Activated CD8-positive, alpha-beta memory T cell treated with anti-CD3 and anti-CD28 coated beads, Interleukin-2, amount 10 ng/mL, durations not matched to agents 7 days and 5 days (primary cell): ENCODE data around the gene SEMA6A. TPM values are rescaled to one million over a fixed set of nuclear protein-coding genes. Genes with fewer than 3 reads are reported as not detected.

ENCODE experiments used
- ATAC-seq: fragments of 150-1000 bp; cut with Tn5 transposase; one replicate; pipeline ENCODE4 v1.10.0; 2021; ENCODE audit warnings: moderate library complexity
- CTCF ChIA-PET: fragments of 350-600 bp; sonication (Branson Sonifier 250); formaldehyde crosslinking; loops from one replicate; lab custom pipeline; 2021; ENCODE audit warnings: antibody characterized with exemption; lab: Charles Lee
- DNase-seq: peaks from one replicate; pipeline ENCODE4 v3.0.0-alpha.2; 2020
- H3K27ac Mint-ChIP-seq: one replicate; pipeline ENCODE4 v1.8.0; 2021; ENCODE audit warnings: mild to moderate bottlenecking, mixed read lengths
- H3K27me3 Mint-ChIP-seq: one replicate; pipeline ENCODE4 v1.8.0; 2021; ENCODE audit warnings: mixed read lengths
- H3K36me3 Mint-ChIP-seq: one replicate; pipeline ENCODE4 v1.8.0; 2021; ENCODE audit warnings: mild to moderate bottlenecking, mixed read lengths
- H3K4me1 Mint-ChIP-seq: one replicate; pipeline ENCODE4 v1.8.0; 2021; ENCODE audit warnings: mixed read lengths
- H3K4me3 Mint-ChIP-seq: one replicate; pipeline ENCODE4 v1.8.0; 2021; ENCODE audit warnings: mild to moderate bottlenecking, moderate library complexity, mixed read lengths
- H3K9me3 Mint-ChIP-seq: one replicate; pipeline ENCODE4 v1.8.0; 2022; ENCODE audit warnings: low read depth, mixed read lengths
- total RNA-seq, 2 experiments: library from RNA; stranded (reverse); gene quantifications; one replicate each; pipeline ENCODE4 v1.2.3, GENCODE V29; 2021

The SEMA6A gene
- total RNA-seq, 2 experiments from 2014 or later = 0.40 TPM; not detected in 1

DNA sequence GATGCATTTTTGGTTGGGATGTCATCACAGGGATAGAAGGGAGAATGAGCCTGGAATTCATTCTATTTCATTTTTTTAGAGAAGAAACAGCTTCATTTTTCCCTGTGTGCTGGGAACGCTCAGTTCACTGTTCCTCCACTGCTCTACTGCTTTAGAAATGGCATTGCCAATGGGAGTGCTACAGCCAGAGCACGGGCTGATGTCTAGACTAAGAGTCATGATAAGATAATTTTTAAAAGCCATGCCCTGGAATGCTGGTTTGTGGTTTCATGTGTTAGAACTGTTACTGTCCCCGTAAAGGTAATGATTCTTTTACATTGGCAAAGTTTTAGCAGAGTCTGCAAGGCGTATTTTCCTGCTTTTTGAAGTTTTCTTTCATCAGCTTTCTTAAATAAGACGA is 119.6 kb downstream of the SEMA6A start:
- Mint-ChIP-seq H3K4me1 (peaks cover 9% of the 10 kb centered on the region), H3K9me3 (no peaks in the 10 kb centered on the region), H3K36me3 (no peaks in the 10 kb centered on the region), H3K4me3 (no peak overlapping the region), H3K27me3 (peaks cover 11% of the 10 kb centered on the region), H3K27ac (no peak overlapping the region)
- CTCF ChIA-PET = no interaction called here
- DNase-seq (no peak), ATAC-seq (no peak)

DNA sequence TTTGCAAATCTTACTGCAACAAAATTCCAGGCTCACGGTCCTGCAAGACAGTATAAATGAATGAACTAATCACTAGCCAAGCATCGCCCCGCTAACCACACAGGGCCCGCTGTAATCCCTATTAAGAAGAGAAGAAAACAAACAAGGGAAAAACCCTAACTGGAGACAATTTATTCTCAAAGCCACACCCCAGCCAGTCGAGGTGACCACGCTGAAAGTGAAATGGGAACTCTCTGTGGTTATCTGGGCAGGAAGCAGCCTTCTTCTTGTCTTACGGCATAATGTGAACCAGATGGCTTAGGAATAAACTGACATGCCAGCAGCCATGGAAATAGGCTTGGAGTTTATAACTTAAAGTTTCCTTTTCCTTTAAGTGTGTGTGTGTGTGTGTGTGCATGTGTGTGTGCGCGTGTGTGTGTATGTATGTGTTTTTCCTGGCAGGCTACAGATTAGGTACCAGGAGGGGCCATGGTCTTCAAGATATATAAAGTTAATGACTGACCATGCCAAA is 120.2 kb downstream of the SEMA6A start:
- CTCF ChIA-PET = no interaction called here
- Mint-ChIP-seq H3K4me1 (peaks cover 9% of the 10 kb centered on the region), H3K36me3 (no peaks in the 10 kb centered on the region), H3K27ac (no peak overlapping the region), H3K27me3 (peaks cover 11% of the 10 kb centered on the region), H3K9me3 (no peaks in the 10 kb centered on the region), H3K4me3 (no peak overlapping the region)
- DNase-seq (peak; percentile 55), ATAC-seq (no peak)

DNA sequence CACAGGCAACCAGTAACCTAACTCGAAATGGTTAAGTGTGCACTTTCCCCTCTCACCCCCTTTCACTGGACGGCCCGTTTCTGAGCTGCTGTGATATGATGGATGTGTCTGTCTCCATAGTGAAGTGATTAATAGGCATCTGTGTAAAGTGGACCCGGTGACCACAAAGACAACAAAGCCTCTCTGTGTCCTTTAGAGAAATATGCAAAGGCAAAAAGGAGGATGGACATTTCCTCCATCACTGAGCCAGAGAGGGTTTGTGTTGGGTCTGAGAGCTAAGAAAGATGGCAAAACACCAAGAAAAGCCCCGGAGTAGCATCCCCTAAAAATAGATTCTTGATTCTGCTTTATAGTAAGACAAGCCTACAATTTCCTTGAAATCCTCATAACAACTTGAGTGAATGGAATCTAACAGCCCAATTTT is 120.6 kb downstream of the SEMA6A start:
- peaks cover 11% of the 10 kb centered on the region for H3K27me3 Mint-ChIP-seq
- CTCF ChIA-PET = no interaction called here
- H3K9me3 Mint-ChIP-seq = no peaks in the 10 kb centered on the region
- no peak overlapping the region for H3K4me3 Mint-ChIP-seq
- H3K36me3 Mint-ChIP-seq = no peaks in the 10 kb centered on the region
- H3K27ac Mint-ChIP-seq = no peak overlapping the region
- peaks cover 9% of the 10 kb centered on the region for H3K4me1 Mint-ChIP-seq
- no peak for DNase-seq
- no peak for ATAC-seq

DNA sequence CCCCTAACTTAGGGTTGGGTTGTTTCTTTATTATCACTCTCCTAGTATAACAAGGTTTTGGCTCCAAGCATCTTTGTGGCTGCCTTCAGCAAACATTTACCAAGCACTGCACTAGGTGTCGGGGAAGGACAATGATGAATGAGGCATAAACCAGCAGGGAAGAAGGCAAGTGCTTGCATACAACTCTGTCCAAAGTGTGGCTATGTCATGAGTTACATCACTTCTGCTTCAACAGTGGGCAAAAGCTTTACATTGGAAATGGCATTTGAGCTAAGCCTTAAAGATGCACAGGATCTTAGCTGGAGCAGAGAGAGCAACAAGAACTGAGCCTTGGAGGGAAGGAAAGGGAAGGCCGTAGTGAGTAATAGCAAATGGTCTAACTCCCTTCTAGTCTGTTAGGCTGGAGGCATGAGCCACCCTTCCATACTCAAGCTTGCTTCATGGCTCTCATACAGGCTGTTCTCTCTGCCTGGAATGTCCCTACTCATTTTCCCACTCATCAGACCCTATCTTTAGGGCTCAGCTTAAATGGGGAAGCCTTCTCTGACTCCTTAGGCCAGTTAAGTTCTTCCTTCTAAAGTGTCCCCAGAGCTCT is 121.8 kb downstream of the SEMA6A start:
- no peaks in the 10 kb centered on the region for H3K9me3 Mint-ChIP-seq
- no peak for DNase-seq
- H3K4me3 Mint-ChIP-seq = no peak overlapping the region
- CTCF ChIA-PET = no interaction called here
- peaks cover 9% of the 10 kb centered on the region for H3K4me1 Mint-ChIP-seq
- peaks cover 8% of the 10 kb centered on the region for H3K27me3 Mint-ChIP-seq
- no peaks in the 10 kb centered on the region for H3K36me3 Mint-ChIP-seq
- ATAC-seq = no peak
- no peak overlapping the region for H3K27ac Mint-ChIP-seq

DNA sequence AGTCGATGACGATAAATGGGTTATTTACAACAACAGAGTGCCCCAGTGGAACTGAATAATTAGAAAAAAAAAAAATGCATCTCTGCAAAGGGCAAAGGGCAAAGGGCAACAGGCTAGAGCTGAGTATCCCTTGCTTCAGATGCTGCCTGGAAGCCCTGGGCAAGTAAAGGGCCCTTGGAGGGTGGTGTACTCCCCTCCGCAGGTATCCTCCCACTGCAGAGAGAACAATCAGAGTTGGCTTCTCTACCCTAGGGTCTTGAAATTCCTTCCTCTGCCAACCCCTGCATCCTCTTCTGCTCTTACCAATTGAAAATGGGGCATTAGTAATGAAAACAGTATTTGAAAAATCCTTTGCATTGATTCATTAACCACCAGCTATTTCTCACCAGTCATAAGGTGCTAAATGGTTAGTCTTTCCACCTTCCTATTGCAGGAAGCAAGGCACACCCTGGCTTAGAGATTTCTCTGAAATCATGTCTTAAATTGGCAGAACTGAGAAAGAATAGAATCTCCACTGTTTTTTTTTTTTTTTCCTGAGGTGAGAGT is 122.6 kb downstream of the SEMA6A start:
- CTCF ChIA-PET = no interaction called here
- H3K27ac Mint-ChIP-seq = no peak overlapping the region
- ATAC-seq (no peak), DNase-seq (no peak)
- peaks cover 8% of the 10 kb centered on the region for H3K27me3 Mint-ChIP-seq
- H3K9me3 Mint-ChIP-seq = no peaks in the 10 kb centered on the region
- no peak overlapping the region for H3K4me3 Mint-ChIP-seq
- no peaks in the 10 kb centered on the region for H3K36me3 Mint-ChIP-seq
- H3K4me1 Mint-ChIP-seq = peaks cover 9% of the 10 kb centered on the region

DNA sequence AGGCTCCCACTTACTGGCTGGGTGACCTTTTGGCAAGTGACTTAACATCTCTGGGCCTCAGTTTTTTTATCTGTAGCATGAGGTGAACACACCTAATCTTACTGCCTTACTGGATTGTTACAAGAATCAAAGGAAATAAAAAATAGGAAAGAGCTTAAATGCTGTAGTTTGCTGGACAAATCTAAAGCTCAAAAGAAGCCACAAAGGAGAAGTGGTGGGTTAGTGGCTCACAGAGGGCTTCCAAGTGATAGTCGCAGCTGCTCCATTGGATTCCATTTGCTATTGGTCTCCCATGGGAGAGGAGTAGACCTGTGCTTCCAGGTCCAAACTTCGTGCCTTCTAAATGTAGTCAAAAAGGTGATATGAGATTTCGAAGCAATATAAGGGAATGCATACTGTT is 123.6 kb downstream of the SEMA6A start:
- H3K4me1 Mint-ChIP-seq = peaks cover 9% of the 10 kb centered on the region
- no peak overlapping the region for H3K27ac Mint-ChIP-seq
- CTCF ChIA-PET = interaction anchor here (1.1 kb wide), 1 partner anchor 10 kb away, joined by 3 read pairs; no protein-coding TSS in a partner anchor
- ATAC-seq (no peak), DNase-seq (no peak)
- H3K9me3 Mint-ChIP-seq = no peaks in the 10 kb centered on the region
- H3K4me3 Mint-ChIP-seq = no peak overlapping the region
- H3K27me3 Mint-ChIP-seq = peaks cover 8% of the 10 kb centered on the region
- no peaks in the 10 kb centered on the region for H3K36me3 Mint-ChIP-seq

DNA sequence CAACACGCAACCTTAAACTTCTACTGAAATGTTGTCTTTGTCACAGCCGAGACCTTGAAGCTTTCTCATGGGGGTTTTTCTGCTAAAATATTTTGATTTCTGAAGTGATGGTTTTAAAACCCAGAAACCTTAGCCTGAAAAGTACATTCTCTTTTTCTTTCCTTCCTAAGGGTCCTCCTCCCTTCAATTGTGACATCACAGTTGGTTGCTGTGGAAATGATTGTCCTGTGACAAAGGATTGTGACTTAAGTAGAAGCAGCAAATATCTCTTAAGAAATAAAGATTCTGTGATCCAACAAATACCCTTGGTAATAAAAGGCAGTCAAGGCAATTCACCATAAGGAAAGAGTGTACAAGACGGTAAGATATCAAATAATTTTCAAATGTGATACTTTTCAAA is 125.2 kb downstream of the SEMA6A start:
- Mint-ChIP-seq H3K4me1 (peaks cover 6% of the 10 kb centered on the region), H3K27ac (no peak overlapping the region), H3K4me3 (no peak overlapping the region), H3K9me3 (no peaks in the 10 kb centered on the region), H3K36me3 (no peaks in the 10 kb centered on the region), H3K27me3 (peaks cover 5% of the 10 kb centered on the region)
- ATAC-seq (no peak), DNase-seq (no peak)
- CTCF ChIA-PET = no interaction called here

DNA sequence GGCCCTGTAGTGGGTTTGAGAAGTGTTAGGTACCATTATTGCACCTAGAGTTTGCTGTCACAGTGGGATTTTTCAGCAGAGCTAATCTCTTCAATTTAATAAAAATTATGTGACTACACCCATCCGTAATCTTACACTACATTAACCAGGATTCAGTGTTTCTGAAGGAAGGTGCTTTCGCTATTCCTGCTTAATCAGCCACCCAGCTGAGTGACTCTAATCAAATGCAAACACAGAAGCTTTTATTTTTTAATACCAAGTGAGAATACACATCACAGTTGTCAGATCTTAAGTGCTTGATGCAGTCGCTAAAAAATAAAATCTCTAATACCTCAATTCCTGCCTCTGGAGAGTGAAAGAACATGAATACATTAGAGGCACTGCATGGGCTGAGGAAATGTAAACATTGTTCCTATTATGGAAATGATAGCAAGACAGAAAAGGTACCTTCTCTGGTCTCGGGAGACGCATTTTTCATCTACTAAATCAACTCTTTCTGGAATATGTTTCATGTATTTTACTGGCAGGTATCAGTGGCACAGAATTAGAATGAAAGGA is 125.7 kb downstream of the SEMA6A start:
- Mint-ChIP-seq H3K4me1 (peaks cover 1% of the 10 kb centered on the region), H3K36me3 (no peaks in the 10 kb centered on the region), H3K4me3 (no peak overlapping the region), H3K27ac (no peak overlapping the region), H3K27me3 (peaks cover under 1% of the 10 kb centered on the region), H3K9me3 (no peaks in the 10 kb centered on the region)
- CTCF ChIA-PET = no interaction called here
- DNase-seq = no peak
- no peak for ATAC-seq

DNA sequence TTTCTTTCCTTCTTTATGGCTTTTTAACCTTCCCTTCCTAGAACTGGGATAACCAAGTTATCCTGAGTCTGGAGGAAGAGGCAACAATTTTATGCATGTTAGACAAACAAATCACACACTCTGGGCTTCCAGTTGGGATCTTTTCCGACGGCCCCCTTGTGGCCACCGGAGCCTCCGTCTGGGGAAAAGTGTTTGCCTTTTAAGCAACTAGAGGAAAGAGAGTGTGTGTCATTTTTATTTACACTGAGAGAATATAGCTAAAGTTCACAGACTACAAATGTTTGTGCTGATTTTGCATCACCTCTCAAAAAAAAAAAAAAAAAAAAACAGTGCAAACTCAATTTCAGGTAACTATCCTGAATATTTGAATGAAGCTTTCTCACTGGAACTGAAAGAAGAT is 126.2 kb downstream of the SEMA6A start:
- Mint-ChIP-seq H3K4me1 (no peaks in the 10 kb centered on the region), H3K27me3 (no peaks in the 10 kb centered on the region), H3K4me3 (no peak overlapping the region), H3K9me3 (no peaks in the 10 kb centered on the region), H3K36me3 (no peaks in the 10 kb centered on the region), H3K27ac (no peak overlapping the region)
- no peak for DNase-seq
- CTCF ChIA-PET = no interaction called here
- ATAC-seq = no peak

DNA sequence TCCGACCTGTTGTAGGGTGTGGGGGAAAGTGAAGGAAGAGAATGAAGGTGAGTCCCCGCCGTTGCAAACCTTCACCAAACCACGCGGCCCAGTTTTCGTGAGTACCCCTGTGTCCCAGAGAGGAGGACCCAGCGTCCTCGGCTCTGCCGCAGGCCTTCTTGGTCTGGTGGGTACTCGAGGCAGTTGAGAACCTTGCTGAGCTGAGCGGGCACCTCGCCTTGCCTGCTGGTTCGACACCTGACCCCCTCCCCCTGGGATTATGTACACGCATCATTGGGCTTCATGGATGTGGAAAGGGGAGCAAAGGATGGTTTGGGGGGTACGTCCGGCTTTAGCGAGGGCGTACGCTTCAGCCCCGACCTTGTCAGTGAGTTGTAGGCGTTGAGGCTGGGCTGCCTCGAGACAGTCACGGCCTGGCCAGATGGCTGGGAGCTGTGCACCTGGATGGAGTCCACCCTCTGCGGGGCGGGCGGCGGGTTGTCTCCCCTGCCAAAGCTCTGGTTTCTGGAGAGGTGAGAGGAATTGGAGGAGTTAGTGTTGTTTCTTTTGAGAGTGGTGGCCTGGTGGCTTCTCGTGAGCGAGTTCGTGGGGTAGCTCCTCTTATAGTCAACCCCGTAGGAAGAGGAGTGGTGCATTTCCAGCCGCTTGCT is 128.1 kb downstream of the SEMA6A start:
- Mint-ChIP-seq H3K27ac (no peak overlapping the region), H3K4me1 (no peaks in the 10 kb centered on the region), H3K36me3 (no peaks in the 10 kb centered on the region), H3K27me3 (no peaks in the 10 kb centered on the region), H3K9me3 (no peaks in the 10 kb centered on the region), H3K4me3 (no peak overlapping the region)
- CTCF ChIA-PET = no interaction called here
- ATAC-seq = no peak
- no peak for DNase-seq

DNA sequence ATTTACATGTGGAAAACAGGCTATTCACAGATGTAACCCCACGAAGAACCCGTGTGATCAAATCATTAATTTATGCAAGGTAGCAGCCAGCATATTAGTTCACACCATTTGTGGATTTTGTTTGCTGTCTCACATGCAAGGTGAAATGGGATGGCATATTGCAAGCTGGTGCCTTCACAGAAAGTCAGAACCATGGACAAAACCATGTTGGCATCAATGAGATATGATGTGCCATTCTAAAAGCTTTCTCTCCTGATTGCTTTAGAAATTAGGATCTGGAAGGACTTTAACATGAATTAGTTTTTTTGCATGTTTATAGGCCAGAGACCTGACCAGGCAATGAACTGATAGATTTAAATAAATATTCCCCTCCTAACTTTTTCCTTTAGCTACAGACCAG is 129.3 kb downstream of the SEMA6A start:
- H3K27me3 Mint-ChIP-seq = no peaks in the 10 kb centered on the region
- no peak overlapping the region for H3K4me3 Mint-ChIP-seq
- DNase-seq (no peak), ATAC-seq (no peak)
- no peaks in the 10 kb centered on the region for H3K9me3 Mint-ChIP-seq
- H3K4me1 Mint-ChIP-seq = no peaks in the 10 kb centered on the region
- CTCF ChIA-PET = no interaction called here
- H3K36me3 Mint-ChIP-seq = no peaks in the 10 kb centered on the region
- no peak overlapping the region for H3K27ac Mint-ChIP-seq

DNA sequence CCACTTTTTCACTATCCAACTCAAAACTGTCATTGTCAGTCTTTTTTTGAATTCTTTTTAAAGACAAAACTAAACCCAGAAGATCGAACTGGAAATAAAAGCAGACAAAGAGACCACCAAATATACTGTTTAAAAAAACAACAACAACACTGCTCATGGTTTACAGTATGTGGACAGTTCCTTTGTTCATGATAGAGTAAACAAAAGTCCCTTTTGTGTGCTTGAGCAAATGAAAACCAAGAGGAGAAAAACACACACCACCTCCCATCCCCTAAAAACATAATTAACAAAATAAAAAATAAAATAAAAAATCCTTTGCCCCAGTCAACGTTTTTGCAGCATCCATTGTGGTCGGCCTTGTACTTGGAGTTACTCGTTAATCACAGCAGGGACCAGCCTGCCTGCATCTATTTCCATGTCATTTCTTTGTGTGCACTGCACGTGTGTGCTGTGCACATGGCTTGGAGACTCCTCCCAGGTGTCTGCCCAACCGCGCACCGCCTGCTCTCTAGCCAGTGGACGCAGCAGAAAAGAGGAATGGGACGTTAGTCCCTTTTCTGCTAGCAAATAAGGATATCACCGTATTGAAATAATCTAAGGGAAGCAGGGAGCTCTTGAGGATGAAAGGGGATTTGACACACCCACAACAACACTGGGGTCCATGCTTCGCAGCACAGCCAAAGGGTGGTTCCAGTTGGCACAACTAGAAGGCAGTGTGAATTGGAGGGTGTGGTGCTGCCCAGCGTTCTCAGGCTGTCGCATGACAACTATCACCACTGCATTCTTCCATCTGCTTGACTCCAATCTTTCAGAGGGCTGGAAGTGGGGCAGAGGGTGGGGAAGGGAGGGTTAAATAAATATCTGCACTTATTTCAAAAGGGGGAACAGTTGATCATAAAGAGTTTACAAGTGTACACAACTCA is 130.0 kb downstream of the SEMA6A start:
- Mint-ChIP-seq H3K36me3 (no peaks in the 10 kb centered on the region), H3K4me3 (no peak overlapping the region), H3K27ac (no peak overlapping the region), H3K4me1 (no peaks in the 10 kb centered on the region), H3K27me3 (no peaks in the 10 kb centered on the region), H3K9me3 (no peaks in the 10 kb centered on the region)
- CTCF ChIA-PET = no interaction called here
- no peak for DNase-seq
- no peak for ATAC-seq

DNA sequence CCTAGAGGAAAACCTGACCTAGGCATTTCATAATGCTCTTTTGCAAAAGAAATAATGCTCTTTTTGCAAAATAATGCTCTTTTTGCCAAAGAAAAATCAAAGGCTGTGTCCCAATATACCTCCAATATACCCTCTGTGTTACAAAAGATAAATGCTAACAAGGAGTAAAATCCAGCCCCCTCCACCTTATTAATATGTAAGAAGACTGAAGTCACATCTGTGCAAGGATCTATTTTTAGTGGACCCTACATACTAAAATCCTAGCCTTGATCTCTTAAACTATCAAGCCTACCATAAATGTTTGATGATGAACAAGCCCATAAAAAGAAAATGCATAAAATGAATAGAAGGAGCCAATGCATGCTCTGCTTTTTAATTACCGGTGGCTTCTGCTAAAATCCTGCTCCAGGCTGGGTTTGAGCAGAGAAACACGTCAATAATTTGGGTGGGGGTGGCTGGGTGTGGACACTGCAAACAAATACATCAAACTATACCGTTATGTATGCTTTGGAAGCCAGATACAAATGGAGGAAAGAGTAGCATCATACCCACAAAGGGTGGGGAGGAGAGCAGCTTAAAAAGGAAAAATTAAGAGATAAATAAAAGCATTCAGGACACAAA is 131.6 kb downstream of the SEMA6A start:
- Mint-ChIP-seq H3K27ac (no peak overlapping the region), H3K4me1 (no peaks in the 10 kb centered on the region), H3K27me3 (no peaks in the 10 kb centered on the region), H3K36me3 (no peaks in the 10 kb centered on the region), H3K9me3 (no peaks in the 10 kb centered on the region), H3K4me3 (no peak overlapping the region)
- CTCF ChIA-PET = no interaction called here
- ATAC-seq (no peak), DNase-seq (no peak)
